GM10248 (cell line): Measurements from ENCODE around the gene SYT2.

ENCODE experiments used
- CTCF ChIA-PET: fragments of 300-600 bp; sonication (Branson Sonifier 250); formaldehyde crosslinking; extraction: SDS; loops from one replicate; lab custom pipeline; 2021; ENCODE audit warnings: antibody characterized with exemption; lab: Yijun Ruan, JAX
- POLR2A ChIA-PET: fragments of 350-650 bp; sonication (Branson Sonifier 250); formaldehyde crosslinking; extraction: SDS; loops from one replicate; lab custom pipeline; 2020; ENCODE audit warnings: antibody characterized with exemption; lab: Yijun Ruan, JAX
- DNase-seq: peaks from one replicate; pipeline ENCODE4 v3.0.0; 2012; ENCODE audit errors: extremely low spot score
- TF ChIP-seq, protein P1 (sequence below): IDR thresholded peaks from 2 replicates; pipeline ENCODE4 v1.5.1; 2012; ENCODE audit warnings: mild to moderate bottlenecking, low read depth; ENCODE audit errors: extremely low read depth, missing control alignments, control extremely low read depth

SYT2 gene

GRCh38 chr1:202661136-202661845 is 49.0 kb downstream of the SYT2 start:
- ChIA-PET CTCF (interaction anchor here (2.0 kb wide), 1 partner anchor 12 kb away, joined by 5 read pairs; no protein-coding TSS in a partner anchor), POLR2A (no interaction called here)
- DNase-seq = no peak
- TF ChIP-seq, protein P1, sequence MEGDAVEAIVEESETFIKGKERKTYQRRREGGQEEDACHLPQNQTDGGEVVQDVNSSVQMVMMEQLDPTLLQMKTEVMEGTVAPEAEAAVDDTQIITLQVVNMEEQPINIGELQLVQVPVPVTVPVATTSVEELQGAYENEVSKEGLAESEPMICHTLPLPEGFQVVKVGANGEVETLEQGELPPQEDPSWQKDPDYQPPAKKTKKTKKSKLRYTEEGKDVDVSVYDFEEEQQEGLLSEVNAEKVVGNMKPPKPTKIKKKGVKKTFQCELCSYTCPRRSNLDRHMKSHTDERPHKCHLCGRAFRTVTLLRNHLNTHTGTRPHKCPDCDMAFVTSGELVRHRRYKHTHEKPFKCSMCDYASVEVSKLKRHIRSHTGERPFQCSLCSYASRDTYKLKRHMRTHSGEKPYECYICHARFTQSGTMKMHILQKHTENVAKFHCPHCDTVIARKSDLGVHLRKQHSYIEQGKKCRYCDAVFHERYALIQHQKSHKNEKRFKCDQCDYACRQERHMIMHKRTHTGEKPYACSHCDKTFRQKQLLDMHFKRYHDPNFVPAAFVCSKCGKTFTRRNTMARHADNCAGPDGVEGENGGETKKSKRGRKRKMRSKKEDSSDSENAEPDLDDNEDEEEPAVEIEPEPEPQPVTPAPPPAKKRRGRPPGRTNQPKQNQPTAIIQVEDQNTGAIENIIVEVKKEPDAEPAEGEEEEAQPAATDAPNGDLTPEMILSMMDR = peak; percentile 17

DNA sequence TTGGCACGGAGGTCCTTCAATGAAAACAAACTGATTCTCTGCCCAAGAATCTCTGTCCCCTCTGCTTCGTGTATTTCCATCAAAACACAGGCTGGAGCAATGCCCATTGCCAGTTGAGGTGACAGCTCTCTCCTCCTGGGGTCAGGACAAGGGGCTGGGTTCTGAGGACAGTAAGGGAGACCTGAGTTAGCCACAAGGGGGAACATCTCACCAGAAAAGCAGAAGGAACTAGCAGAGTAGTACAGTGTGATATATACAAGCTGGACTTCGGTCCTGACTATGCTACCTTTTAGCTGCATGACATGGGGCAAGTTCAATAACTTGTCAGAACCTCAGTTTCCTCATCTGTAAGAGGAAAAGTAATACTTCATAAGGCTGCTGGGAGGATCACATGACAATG is 50.3 kb downstream of the SYT2 start:
- ChIA-PET CTCF (interaction anchor here (0.8 to 2.9 kb wide), 8 partner anchors 11 to 192 kb away, joined by 3 to 13 read pairs (median 3); no protein-coding TSS in a partner anchor), POLR2A (no interaction called here)
- DNase-seq = no peak
- TF ChIP-seq, protein P1 = no peak

- CTCF ChIA-PET = interaction anchor here (0.9 to 2.9 kb wide), 7 partner anchors 11 to 375 kb away, joined by 3 to 13 read pairs (median 3); no protein-coding TSS in a partner anchor
- TF ChIP-seq, protein P1 = no peak
- POLR2A ChIA-PET = no interaction called here
- no peak for DNase-seq
Observed at GRCh38 chr1:202659541-202659940, 50.7 kb downstream of the SYT2 start.

DNA sequence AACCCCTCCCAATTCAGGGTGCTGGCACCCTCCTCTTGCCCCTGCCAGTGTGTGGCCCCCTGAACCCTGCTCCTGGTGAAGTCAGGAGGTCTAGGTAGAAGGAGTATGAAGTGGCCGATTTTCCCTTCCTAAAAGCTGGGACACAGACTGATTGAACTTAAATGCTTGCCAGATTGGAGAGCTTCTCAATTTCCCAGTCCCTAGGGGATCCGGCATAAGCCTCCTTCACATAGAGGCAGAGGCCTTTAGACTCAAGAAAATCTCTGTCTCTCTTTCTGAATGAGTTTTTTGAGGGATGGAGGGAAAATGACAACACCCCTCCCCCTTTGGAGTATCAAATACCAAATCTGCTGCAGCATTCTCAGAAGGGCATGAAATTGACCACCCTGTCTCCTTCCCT is 51.5 kb downstream of the SYT2 start:
- no peak for DNase-seq
- ChIA-PET CTCF (interaction anchor here (1.1 to 2.9 kb wide), 5 partner anchors 12 to 376 kb away, joined by 3 to 13 read pairs (median 3); no protein-coding TSS in a partner anchor), POLR2A (no interaction called here)
- TF ChIP-seq, protein P1 = no peak

- DNase-seq = no peak
- TF ChIP-seq, protein P1 = no peak
- ChIA-PET POLR2A (no interaction called here), CTCF (interaction anchor here (1.0 to 2.9 kb wide), 4 partner anchors 16 to 376 kb away, joined by 3 to 13 read pairs (median 3); no protein-coding TSS in a partner anchor)
Observed at GRCh38 chr1:202658251-202658759, 51.9 kb downstream of the SYT2 start.

- ChIA-PET POLR2A (no interaction called here), CTCF (interaction anchor here (1.0 to 2.9 kb wide), 3 partner anchors 17 to 62 kb away, joined by 3 to 13 read pairs (median 3); no protein-coding TSS in a partner anchor)
- no peak for DNase-seq
- TF ChIP-seq, protein P1 = no peak
Observed at GRCh38 chr1:202656951-202657646, 53.2 kb downstream of the SYT2 start.
